ENCODE measurements around the gene C3. TPM values are rescaled to one million over a fixed set of nuclear protein-coding genes. Genes with fewer than 3 reads are reported as not detected.

C3 gene
- total RNA-seq, 1 donor from 2014 or later, result 65.4 TPM

DNA sequence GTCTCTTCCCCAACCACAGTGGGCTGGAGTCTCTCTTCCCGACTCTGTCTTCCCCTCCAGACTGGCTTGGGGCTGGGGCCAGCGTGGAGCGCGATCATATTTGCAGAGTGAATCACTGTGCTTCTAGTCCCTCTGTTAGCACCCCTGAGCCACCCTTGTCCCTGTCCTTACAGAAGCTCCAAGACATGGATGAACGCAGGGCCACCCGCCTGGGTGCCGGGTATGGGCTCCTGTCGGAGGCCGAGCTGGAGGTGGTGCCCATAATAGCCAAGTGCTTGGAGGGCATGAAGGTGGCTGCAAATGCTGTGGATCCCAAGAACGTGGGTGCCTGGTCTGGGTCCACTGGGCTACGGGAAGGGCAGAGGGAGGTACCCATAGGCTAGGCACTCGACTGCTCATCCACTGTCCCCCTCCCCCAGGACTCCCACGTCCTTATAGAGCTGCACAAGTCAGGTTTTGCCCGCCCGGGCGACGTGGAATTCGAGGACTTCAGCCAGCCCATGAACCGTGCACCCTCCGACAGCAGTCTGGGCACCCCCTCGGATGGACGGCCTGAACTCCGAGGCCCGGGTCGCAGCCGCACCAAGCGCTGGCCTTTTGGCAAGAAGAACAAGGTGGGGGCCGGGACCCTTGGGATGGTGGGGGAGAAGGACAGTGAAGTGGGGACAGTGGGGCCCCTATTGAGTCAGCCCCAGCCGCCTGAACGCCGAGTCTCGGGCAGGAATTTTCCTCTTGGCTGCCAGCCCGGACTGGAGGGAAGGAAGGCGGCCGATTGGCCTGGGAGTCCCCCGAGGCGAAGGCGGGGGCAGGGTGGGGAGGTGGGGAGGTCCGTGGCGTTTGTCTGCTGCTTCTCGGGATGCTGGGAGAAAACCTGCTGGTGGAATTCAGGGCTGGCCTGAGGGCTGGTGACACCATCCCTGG, 24.2 kb upstream of the C3 start:
- DNase-seq, result no peak

DNA sequence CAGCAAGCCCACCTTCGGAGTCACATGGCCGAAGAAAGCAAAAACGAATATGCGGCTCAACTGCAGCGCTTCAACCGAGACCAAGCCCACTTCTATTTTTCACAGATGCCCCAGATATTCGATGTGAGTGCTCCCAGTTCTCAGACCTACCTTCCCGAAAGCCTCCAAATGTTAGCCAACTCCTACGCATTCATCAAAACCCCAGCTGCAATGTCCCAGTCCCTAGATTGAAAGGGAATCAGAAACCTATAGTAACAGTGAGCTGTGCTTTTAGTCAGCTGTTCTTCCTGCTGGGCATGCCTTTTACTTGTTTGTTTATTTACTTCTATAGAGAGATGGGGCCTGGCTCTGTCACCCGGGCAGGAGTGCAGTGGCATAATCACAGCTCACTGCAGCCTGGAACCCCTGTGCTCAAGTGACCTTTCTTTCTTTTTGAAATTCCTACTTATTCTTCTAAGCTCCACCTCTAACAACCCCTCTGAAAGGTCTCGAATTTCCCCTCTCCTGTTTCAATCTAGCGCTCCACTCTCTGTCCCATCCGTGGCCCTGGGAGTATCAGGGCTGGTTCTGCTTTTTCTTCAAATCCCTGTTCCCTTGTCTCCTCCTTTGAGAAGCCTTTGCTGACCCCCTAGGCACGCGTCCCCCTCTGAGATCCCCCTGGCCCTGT, 23.4 kb upstream of the C3 start:
- no peak for DNase-seq

DNA sequence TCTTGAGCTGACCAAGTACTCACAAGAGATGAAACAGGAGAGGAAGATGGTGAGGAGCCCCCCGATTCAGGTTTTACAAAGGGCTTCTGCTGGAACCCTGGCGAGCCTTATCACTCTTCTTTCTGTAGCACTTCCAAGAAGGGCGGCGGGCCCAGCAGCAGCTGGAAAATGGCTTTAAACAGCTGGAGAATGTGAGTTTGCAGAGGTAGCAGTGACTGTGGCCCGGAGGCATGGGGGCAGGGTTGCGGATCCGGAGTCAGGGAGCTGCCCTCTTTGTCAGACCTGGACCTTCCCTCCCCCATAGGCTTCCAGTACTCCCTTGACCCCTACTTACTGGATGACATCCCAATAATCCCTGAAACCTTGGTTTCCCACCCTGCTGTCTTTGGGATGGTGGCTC, 22.6 kb upstream of the C3 start:
- no peak for DNase-seq

DNA sequence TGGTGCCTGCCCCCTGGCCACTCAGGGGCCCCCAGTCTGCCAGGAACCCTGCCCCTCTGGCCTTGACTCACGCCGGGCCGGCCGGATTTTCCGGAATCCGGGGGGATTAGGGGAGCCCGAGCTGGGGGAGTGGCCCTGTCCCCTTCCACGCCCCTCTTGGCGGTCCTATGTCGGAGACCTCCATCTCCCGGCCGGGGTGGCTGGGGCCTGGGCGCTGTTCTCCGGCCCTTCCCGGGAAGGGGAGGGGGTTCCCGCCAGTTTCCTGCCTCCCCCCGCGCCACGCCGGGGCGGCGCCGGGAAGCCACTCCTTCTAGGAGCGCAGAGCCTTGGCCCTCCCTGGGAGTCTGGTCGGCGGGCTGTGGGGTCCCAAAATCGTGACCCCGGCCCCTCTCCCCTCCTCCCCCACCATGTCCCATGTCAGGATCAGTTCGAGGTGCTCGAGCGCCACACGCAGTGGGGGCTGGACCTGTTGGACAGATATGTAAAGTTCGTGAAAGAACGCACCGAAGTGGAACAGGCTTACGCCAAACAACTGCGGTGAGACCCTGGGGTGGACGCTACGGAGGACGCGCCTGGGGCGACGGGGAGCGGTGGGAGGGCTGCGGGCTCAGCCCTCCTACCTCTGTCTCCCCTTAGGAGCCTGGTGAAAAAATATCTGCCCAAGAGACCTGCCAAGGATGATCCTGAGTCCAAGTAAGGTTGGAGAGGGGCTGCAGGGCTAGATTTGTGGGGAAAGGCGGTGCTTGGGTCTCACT, 20.3 kb upstream of the C3 start:
- peak; percentile 31 for DNase-seq

DNA sequence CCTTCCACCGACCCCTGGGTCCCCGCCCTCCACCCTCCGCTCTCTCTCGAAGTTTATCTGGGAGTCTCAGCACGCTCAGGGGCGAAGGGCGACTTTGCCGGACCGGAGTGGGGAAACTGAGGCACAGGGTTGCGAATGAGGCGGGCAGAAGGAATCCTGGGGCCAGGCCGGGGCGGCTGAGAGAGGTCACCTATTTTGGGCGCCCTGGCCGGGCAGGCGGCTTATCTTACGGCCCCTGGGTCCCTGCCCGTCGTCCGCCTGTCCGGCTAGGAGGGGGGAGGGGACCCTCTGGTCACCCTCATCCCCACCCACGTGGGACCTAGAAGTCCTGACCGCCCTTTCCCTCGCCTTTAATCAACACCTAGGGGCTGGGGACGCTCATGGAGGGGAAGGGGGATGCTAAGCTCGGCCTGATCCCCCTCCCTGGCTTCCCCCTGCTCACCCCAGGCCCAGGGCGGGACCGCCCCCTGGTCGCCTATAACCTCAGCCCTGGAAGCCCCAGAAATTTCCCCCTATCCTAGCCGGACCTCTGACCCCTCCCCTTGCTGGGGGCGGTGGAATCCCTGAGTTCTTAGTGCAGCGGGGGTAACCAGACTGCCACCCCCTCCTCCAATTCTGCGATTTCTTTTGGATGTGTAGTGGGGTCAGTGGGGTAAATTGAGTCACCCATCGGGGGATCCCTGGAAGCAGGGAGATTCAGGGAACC, 19.6 kb upstream of the C3 start:
- DNase-seq, result no peak

DNA sequence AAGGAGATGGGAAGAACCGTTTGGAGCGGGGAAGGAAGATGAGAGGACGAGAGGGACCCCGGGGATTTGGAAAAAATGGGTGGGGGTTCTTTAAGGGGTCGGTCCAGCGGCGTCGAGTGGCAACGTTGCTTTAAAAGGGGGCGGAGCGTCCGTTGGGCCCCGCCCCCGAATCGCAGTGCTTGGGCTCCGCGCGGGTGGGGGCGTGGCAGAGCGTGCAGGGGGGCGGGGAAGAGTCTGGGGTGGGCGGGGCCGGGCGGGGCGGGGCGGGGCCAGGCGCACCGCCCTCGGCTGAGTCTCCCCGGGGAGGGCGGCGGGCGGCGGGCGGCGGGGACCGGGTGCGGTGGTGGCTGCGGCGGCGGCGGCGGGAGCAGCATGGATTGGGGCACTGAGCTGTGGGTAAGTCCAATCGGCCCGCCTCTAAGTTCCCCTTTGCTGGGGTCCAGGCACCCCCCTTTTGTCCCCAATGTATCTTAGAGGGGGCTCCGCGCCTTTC, 19.0 kb upstream of the C3 start, which contains the start of gene TRIP10:
TRIP10 (plus strand) TSS at position 291 of the 493 bp plus-strand sequence; CDS start at position 373, 82 bp downstream.
- DNase-seq, result peak; percentile 84

DNA sequence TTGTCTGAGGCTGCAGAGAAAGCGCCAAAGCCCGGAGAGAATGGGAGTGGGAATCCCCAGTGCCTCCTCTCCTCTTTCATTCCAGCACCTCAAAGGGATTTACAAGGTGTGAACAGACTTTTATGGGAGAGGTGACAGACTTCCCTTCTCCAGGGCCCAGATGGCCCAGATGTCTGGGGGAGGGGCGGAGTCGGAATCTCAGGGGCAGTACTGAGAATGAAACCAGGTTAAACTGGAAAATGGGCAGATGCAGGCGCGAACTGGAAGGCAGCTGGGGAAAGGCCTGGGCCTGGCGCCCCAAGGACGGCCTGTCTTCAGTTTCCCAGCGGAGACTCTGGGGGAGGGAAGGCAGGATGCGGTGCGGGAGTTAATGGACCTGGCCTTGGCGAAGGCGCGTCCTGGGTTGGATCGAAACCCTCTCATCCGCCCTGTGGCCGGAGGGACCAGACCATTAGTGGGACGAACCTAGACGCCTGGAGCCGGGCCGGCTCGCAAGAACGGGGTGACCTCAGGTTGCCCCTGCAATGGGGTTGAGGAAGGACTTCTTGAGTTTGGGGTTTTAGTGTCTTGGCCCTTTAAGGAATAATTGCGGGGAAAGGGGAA, 18.4 kb upstream of the C3 start:
- DNase-seq, result no peak

DNA sequence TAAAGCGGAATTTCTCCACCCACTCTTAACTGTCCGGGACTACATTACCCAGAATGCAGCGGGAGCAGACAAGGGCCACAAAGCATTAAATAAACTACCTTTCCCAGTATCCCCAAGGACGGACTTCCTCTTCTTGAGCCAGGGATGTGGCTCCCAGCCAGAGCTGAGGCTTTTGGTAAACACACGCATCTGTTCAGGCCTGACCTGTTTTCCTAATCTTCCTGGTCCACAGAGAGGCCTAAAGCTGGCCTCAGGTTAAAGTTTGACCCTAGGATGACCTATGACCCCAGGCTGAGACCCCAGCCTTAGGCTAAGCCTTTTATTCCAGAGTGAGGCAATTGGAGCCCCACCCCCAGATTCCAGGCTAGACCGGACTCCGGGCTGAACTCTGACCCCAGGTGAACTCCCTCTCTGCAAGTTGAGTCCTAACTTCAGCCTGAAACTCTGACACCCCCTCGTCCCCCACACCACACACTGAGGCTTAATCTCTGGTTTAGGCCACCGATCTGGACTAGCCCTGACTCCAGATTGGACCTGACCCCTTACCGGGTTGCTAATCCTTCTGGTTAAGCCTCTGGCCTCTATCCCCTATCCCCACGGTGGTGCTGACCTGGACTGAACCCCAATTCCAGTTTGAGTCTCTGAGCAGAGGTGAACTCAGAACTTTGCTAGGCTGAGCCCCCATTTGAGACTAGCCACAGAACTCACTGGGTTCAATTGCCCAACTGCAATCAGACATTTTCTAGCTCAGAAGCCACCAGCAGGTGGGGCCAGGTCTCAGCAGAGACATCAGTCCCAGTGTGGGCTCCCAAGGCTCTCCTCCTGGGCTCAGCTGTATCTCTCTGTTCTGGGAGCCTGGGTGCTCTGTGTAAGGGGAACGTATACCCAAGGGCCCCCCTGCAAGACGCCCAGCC, 17.7 kb upstream of the C3 start:
- peak; percentile 74 for DNase-seq

DNA sequence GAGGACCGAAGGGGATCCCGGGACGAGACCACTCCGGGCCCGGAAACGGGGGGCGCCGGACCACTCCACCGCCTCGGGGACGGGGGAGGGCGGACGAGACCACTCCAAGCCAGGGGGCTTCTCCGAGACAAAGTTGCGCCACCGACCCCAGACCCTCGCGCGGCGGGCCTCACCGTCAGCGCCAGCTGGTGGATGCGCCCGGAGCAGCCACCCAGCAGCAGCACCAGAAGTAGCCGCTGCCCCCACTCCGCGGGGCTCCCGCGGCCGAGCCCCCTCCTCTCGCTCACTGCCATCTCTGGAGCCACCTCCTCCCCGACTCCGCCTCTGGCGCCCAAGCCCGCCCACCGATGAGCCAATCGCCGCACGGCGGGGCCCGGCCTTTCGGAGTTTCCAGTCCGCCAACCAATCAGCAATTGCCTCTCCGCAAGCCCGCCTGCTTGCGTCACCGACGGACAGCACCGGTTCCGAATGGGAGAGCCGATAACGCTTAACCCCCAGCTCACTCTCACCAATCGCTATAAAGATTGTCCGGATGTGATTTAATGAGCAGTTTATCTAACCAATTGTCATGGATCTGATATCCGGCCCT, 16.9 kb upstream of the C3 start, which contains the start of gene GPR108:
GPR108 (minus strand) TSS at position 297 of the 589 bp plus-strand sequence; CDS start at position 293, 4 bp downstream.
- DNase-seq, result peak; percentile 100

DNA sequence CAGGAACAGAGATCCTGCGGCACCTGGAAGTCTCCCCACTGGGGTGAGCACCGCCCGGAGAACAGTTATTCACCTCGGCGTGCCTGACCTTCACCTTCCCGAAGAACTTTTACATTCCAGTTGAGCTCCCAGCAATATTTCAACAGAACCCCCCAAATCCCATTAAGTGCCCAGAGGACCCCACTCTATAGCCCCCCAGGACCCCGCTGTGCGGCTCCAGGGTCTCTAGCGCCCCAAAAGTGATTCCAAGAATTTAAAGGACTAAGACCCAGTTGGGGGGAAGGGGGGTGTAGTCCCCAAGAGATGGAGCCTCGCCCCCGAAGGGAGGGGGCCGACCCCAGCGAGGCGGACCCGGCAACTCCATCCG, 16.4 kb upstream of the C3 start:
- DNase-seq, result no peak

DNA sequence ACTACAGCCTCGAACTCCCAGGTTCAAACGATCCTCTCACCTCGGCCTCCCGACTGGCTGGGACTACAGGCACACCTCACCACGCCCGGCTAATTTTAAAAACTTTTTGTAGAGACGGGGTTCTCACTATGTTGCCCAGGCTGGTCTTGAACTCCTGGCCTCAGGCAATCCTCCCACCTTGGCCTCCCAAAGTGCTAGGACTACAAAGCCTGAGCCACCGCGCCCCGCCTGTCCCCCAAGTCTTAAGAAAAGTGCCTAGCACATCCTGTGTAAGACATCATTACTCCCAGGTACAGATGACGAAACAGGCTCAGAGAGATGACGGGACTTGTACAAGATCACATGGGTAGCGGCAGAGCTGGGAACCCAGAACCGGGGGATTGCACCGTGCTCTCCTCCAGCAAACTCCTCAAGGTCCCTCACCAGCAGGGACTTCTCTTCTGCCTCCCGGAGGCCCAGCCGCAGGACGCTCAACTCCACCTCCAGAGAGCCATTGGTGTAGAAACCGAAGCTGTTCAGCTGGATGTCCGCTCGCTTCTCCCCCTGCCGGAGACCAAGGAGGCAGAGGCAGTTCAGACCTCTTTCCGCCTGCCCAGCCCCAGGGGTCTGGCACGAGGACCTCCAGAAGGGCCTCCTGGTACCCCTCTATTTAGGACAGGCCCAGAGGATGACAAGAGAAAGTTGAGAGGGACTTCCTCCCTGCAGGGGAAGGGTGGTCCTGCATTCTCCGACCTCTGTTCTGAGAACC, 15.9 kb upstream of the C3 start:
- peak; percentile 37 for DNase-seq

DNA sequence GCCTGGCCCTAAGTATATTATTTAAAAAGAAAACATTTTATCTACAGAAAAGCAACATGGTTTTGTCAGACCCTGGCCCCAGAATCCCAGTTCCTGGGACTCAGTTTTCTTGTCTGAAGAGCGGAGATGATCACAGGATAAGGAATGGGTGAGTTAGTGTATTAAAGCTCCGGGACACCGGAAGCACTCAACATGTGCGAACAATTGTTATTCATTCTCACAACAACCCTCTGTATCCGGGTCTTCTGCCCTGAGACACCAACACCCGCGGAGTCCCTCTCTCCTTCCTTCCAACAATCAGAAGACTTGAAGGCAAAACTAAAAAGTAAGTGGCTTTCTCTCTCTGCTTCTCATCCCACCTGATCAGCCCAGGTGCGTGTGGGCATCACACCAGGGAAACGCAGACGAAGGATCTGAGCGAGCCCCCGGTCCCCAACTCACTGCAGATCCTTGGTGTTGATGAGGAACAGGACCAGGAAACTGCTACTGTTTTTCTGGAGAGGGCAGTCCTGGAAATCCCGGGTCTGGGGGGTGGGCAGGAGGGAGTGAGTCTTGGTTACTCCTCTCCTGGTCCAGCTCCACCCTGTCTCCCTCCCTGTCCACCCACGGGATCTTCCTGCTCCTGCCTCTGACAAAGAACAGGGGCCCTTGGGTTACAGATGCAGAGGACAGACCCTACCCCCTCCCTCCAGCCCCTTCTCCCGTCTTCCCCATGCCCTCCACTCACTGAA, 14.9 kb upstream of the C3 start:
- DNase-seq, result no peak

DNA sequence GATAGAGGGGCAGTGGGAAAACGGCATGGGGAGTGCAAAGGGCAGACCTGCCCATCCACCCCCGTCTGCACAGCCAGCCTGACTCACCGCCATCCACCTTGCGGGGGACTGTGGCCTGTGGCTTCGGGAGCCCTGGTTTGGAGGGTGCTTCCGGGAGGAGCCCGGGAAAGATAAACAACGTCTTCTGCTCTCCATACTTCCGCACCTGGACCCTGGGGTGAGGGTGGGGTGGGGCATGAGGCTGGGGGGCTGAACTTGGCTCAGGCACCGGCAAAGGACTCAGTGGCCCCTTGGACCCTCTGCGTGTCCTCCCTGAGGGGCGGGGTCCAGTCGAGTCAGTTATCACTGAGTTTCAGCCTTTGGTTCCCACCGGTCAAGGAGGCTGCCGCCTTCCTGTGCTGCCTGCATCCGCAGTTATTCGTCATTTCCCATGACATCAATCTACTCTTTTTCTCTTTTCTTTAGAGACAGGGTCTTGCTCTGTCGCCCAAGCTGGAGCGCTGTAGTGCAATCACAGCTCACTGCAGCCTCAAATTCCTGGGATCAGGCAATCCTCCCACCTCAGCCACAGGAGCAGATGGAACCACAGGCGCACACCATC, 13.7 kb upstream of the C3 start:
- no peak for DNase-seq

DNA sequence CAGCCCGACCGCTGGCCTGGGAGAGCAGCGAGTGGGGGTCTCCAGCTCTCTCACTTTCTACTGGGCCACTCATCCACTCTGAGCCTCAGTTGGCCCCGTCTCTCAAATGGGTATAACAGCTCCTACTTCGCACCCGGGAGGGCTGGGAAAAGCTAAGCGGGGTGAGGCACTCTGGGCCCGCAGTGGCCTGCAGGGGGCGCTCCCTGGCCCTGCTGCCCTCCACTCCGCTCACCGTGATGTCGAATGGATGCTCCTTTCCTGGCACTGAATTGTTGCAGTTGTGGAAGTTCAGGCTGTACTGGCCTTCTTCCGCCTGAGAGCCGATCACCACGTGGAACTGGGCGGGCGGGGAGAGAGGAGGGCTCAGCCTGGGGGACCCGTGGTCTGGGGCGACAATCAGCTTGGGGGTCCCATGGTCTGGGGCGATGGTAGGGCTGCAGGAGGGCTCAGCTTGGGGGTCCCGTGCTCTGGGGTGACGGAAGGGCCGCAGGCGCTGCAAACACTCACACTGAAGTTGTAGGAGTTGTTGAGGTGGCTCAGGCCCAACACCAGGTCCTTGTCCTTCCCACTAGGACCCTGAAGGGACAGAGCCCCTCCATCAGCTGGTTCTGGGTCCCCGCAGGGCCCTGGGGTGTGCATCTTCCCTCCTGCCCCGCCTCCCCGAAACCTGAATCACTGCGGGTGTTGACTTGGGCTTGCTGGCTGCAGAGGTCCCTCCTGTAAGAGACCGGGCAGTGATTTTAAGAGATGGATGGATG, 13.1 kb upstream of the C3 start:
- no peak for DNase-seq

DNA sequence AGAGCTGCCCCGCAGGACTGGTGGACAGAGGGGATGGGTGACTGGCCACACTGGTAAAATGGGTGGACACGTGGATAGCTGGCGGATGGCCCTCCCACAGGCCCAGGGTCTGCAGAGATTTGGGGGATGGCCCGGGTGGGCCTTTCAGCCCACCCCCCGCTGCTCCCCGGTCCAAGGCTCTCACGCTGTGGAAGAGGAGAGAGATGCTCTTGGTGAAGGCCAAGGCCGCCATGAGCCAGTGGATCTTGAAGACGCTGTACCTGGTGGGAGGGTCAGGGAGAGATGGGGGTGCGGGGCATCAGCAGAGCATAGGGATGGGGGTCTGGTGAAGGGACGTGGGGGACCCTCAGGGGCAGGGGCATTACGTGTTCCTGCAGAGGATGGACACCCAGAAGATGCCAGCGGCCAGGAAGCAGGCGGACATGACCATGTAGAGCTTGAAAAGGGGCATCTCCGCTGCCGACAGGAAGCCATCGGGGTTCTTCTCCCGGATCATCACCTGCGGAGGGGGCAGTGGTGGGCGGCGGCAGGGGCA, 12.4 kb upstream of the C3 start:
- no peak for DNase-seq

DNA sequence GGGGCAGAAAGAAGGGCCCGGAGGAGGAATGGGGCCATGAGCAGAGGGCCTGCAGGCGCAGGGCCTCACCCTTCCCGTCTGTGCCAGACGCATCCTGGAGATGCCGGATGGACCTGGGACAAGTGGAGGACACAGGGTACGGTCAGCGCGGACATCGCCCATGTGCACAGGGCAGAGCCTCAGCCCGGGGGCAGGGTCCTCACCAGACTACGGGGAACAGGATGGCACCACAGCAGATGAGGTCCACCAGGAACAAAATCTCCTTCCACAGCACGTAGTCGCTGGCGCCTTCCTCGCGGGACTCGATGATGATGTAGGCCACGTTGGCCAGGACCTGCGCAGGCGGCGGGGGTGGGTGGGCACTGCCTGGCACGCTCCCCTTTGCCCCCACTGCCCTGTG, 11.4 kb upstream of the C3 start:
- DNase-seq, result no peak

All from skin of body (tissue), 2 donors.